K562 (cell line): ENCODE results near the gene DHX35. TPM values are rescaled to one million over a fixed set of nuclear protein-coding genes. Genes with fewer than 3 reads are reported as not detected.

Experiments
- DIDO1 ChIP-seq: fragments of 450-650 bp; IDR thresholded peaks from 2 replicates; pipeline ENCODE4 v1.6.1; 2016; ENCODE audit warnings: low read depth, missing biosample characterization, missing genetic modification characterization
- HBP1 ChIP-seq: fragments of 450-650 bp; formaldehyde crosslinking; IDR thresholded peaks from 2 replicates; pipeline ENCODE4 v1.4.0; 2022; ENCODE audit warnings: missing genetic modification characterization
- HDAC6 ChIP-seq: IDR thresholded peaks from 2 replicates; pipeline ENCODE4 v1.6.1; 2012; ENCODE audit warnings: low read depth, mild to moderate bottlenecking, control low read depth, inconsistent platforms, low read length, moderate library complexity
- TFE3 ChIP-seq: fragments of 450-650 bp; formaldehyde crosslinking; IDR thresholded peaks from 2 replicates; pipeline ENCODE4 v1.4.0; 2020; ENCODE audit warnings: mild to moderate bottlenecking, mixed read lengths
- TSHZ1 ChIP-seq: fragments of 250-450 bp; sonication (Bioruptor Pico); IDR thresholded peaks from 2 replicates; pipeline ENCODE4 v1.4.0; 2020; ENCODE audit warnings: mild to moderate bottlenecking, moderate library complexity
- ZNF778 ChIP-seq: fragments of 450-650 bp; formaldehyde crosslinking; IDR thresholded peaks from 2 replicates; pipeline ENCODE4 v1.4.0; 2020; ENCODE audit warnings: mild to moderate bottlenecking, moderate library complexity
- polyA plus RNA-seq, 8 experiments: library from polyadenylated mRNA; depleted of rRNA in 4 of 8; stranded (reverse) in 5 of 8; unstranded in 3 of 8; fragments of >200 nt; fragmentation: Nextera tagmentation in 2 of 8; fragmentation: Illumina TruSeq in 1 of 8; extraction: Ambion mirVana in 2 of 8; extraction: Trizol in 1 of 8; gene quantifications; 2 replicates each; pipeline versions ENCODE4 v1.2.1 to v1.2.3, GENCODE V29; 2011 to 2014; ENCODE audit warnings: inconsistent platforms in 1 of 8, missing spikeins in 1 of 8
- total RNA-seq, 7 experiments: library from RNA; depleted of rRNA in 6 of 7; stranded (reverse); fragments of >200 nt in 6 of 7; fragmentation: Illumina TruSeq in 2 of 7; extraction: Trizol in 2 of 7; gene quantifications; 2 replicates each; pipeline versions ENCODE4 v1.2.1 to v1.2.3, GENCODE V29; 2011 to 2021; ENCODE audit warnings: low replicate concordance in 1 of 7

DHX35 gene
- total and polyA plus RNA-seq, 9 of the 15 experiments (the other 6 are each of a cell fraction or from before 2014, with no cell fraction given) = 6.5 to 25.6 (median 16.9) TPM

- TF ChIP-seq HBP1 (CRISPR knock-in tag) = no peak
- TF ChIP-seq ZNF778 = no peak
- no peak for TF ChIP-seq TSHZ1 (CRISPR knock-in tag)
- no peak for TF ChIP-seq TFE3 (CRISPR knock-in tag)
- no peak for TF ChIP-seq DIDO1 (tag)
- no peak for TF ChIP-seq HDAC6
Measured at GRCh38 chr20:39016041-39016440, 53.9 kb downstream of the DHX35 start (continued).
